Astrocyte (in vitro differentiated cells and primary cell): ENCODE results near the gene PDP2. TPM values are rescaled to one million over a fixed set of nuclear protein-coding genes. Genes with fewer than 3 reads are reported as not detected.
A peak's percentile ranks its signal among the peaks of the same experiment; 100 is the strongest.

Source experiments
- DNase-seq: peaks from one replicate; pipeline ENCODE4 v3.0.0-alpha.2; 2010; ENCODE audit warnings: low read depth
- FAIRE-seq: peaks from 2 replicates; lab custom pipeline; 2011; peaks lifted over from hg19 to GRCh38; lab: Jason Lieb, UNC
- H2AFZ ChIP-seq: 2 replicates; pipeline ENCODE4 v1.6.0; 2012; ENCODE audit warnings: low read depth, low read length, inconsistent platforms
- H3K27ac ChIP-seq: 2 replicates; pipeline ENCODE4 v1.5.1; 2011; ENCODE audit warnings: low read depth, low read length, inconsistent platforms
- H3K27me3 ChIP-seq: 2 replicates; pipeline ENCODE4 v1.6.0; 2011; ENCODE audit warnings: low read length, inconsistent platforms; ENCODE audit not compliant: insufficient read depth
- H3K36me3 ChIP-seq: 2 replicates; pipeline ENCODE4 v1.5.1; 2011; ENCODE audit warnings: low read length, inconsistent platforms; ENCODE audit not compliant: insufficient read depth
- H3K4me1 ChIP-seq: 2 replicates; pipeline ENCODE4 v1.5.1; 2011; ENCODE audit warnings: low read length, inconsistent platforms; ENCODE audit not compliant: insufficient read depth
- H3K4me2 ChIP-seq: 2 replicates; pipeline ENCODE4 v1.6.0; 2012; ENCODE audit warnings: low read length, inconsistent platforms
- H3K4me3 ChIP-seq: 2 replicates; pipeline ENCODE4 v1.5.1; 2011; ENCODE audit warnings: low read depth, mild to moderate bottlenecking, low read length, inconsistent platforms; ENCODE audit not compliant: insufficient read depth
- H3K79me2 ChIP-seq: 2 replicates; pipeline ENCODE4 v1.6.0; 2012; ENCODE audit warnings: mild to moderate bottlenecking, low read length, inconsistent platforms; ENCODE audit not compliant: insufficient read depth
- H3K9ac ChIP-seq: 2 replicates; pipeline ENCODE4 v1.6.0; 2012; ENCODE audit warnings: mild to moderate bottlenecking, low read length, inconsistent platforms
- H3K9me3 ChIP-seq: 2 replicates; pipeline ENCODE4 v1.5.1; 2012; ENCODE audit warnings: low read depth, mild to moderate bottlenecking, low read length, inconsistent platforms; ENCODE audit not compliant: insufficient read depth
- H4K20me1 ChIP-seq: 2 replicates; pipeline ENCODE4 v1.6.0; 2012; ENCODE audit warnings: low read length, inconsistent platforms; ENCODE audit not compliant: insufficient read depth
- H3K27ac Mint-ChIP-seq: one replicate; pipeline ENCODE4 v1.8.0; 2021; ENCODE audit warnings: mild to moderate bottlenecking, mixed read lengths; ENCODE audit not compliant: unreplicated experiment
- H3K27me3 Mint-ChIP-seq: one replicate; pipeline ENCODE4 v1.8.0; 2021; ENCODE audit warnings: low read depth, mixed read lengths; ENCODE audit not compliant: unreplicated experiment
- H3K36me3 Mint-ChIP-seq: one replicate; pipeline ENCODE4 v1.8.0; 2021; ENCODE audit warnings: low read depth, mixed read lengths; ENCODE audit not compliant: unreplicated experiment
- H3K4me1 Mint-ChIP-seq: one replicate; pipeline ENCODE4 v1.8.0; 2021; ENCODE audit warnings: low read depth, mixed read lengths; ENCODE audit not compliant: unreplicated experiment
- H3K4me3 Mint-ChIP-seq: one replicate; pipeline ENCODE4 v1.8.0; 2021; ENCODE audit warnings: mild to moderate bottlenecking, moderate library complexity, mixed read lengths; ENCODE audit not compliant: unreplicated experiment
- H3K9me3 Mint-ChIP-seq: one replicate; pipeline ENCODE4 v1.8.0; 2021; ENCODE audit warnings: mild to moderate bottlenecking, mixed read lengths; ENCODE audit not compliant: unreplicated experiment
- CTCF ChIP-seq: IDR thresholded peaks from 2 replicates; pipeline ENCODE4 v1.5.1; 2011; ENCODE audit warnings: low read depth, mild to moderate bottlenecking, inconsistent platforms, low read length, moderate library complexity; ENCODE audit not compliant: insufficient read depth
- EZH2 ChIP-seq: IDR thresholded peaks from 2 replicates; pipeline ENCODE4 v1.6.1; 2012; ENCODE audit warnings: mild to moderate bottlenecking, low read length, inconsistent platforms; ENCODE audit not compliant: insufficient read depth
- total RNA-seq: library from RNA; stranded (reverse); gene quantifications from 2 replicates; pipeline ENCODE4 v1.2.1, GENCODE V29; 2021

Gene PDP2
- total RNA-seq, 1 donor from 2014 or later: 16.8 TPM

- FAIRE-seq: no peak
- Mint-ChIP-seq H3K36me3 (no peaks in the 10 kb centered on the region), H3K9me3 (peaks cover 3% of the 10 kb centered on the region), H3K4me3 (peak overlapping the region; percentile 45), H3K27me3 (peaks cover 8% of the 10 kb centered on the region), H3K4me1 (peaks cover 31% of the 10 kb centered on the region), H3K27ac (peak overlapping the region; percentile 63)
- H3K4me1 ChIP-seq: peaks cover 12% of the 10 kb centered on the region
- no peak overlapping the region for H3K4me3 ChIP-seq
- H4K20me1 ChIP-seq: no peaks in the 10 kb centered on the region
- no peak overlapping the region for H3K27ac ChIP-seq
- H3K36me3 ChIP-seq: no peaks in the 10 kb centered on the region
- H3K9me3 ChIP-seq: no peaks in the 10 kb centered on the region
- H3K9ac ChIP-seq: peak overlapping the region; percentile 33
- peak; percentile 35 for DNase-seq
- peak overlapping the region; percentile 58 for H3K4me2 ChIP-seq
- H2AFZ ChIP-seq: no peak overlapping the region
- no peaks in the 10 kb centered on the region for H3K27me3 ChIP-seq
- TF ChIP-seq CTCF (no peak), EZH2 (no peak)
- H3K79me2 ChIP-seq: no peaks in the 10 kb centered on the region
Measured at GRCh38 chr16:66899945-66900710, 19.8 kb downstream of the PDP2 start.

- H4K20me1 ChIP-seq: no peaks in the 10 kb centered on the region
- Mint-ChIP-seq H3K4me3 (no peak overlapping the region), H3K27ac (peak overlapping the region; percentile 47), H3K36me3 (no peaks in the 10 kb centered on the region), H3K9me3 (peaks cover 3% of the 10 kb centered on the region), H3K27me3 (peaks cover 8% of the 10 kb centered on the region), H3K4me1 (peaks cover 34% of the 10 kb centered on the region)
- no peak for DNase-seq
- H3K4me3 ChIP-seq: no peak overlapping the region
- no peaks in the 10 kb centered on the region for H3K79me2 ChIP-seq
- H3K27ac ChIP-seq: no peak overlapping the region
- peaks cover 12% of the 10 kb centered on the region for H3K4me1 ChIP-seq
- no peaks in the 10 kb centered on the region for H3K27me3 ChIP-seq
- no peaks in the 10 kb centered on the region for H3K36me3 ChIP-seq
- TF ChIP-seq EZH2 (no peak), CTCF (no peak)
- no peak overlapping the region for H3K9ac ChIP-seq
- no peak overlapping the region for H2AFZ ChIP-seq
- H3K4me2 ChIP-seq: peak overlapping the region; percentile 58
- no peak for FAIRE-seq
- H3K9me3 ChIP-seq: no peaks in the 10 kb centered on the region
Measured at GRCh38 chr16:66900721-66901441, 20.6 kb downstream of the PDP2 start.
